GM12878 (cell line): ENCODE data around the gene RBMS1. TPM values are rescaled to one million over a fixed set of nuclear protein-coding genes. Genes with fewer than 3 reads are reported as not detected.

Source experiments
- ATAC-seq: fragments of 200-7000 bp; cut with Tn5 transposase; 3 replicates; pipeline ENCODE4 v1.9.1; 2020; ENCODE audit warnings: mild to moderate bottlenecking, moderate library complexity
- BruUV-seq: library from RNA; stranded (reverse); fragments of 400-500 nt; replicated peaks from 2 replicates; lab custom pipeline; 2021; lab: Mats Ljungman, UMichigan
- CTCF ChIA-PET: fragments of 300-600 bp; sonication (Branson Sonifier 250); formaldehyde crosslinking; extraction: SDS; loops from one replicate; lab custom pipeline; 2021; ENCODE audit warnings: inconsistent platforms; lab: Yijun Ruan, JAX
- POLR2A ChIA-PET: fragments of 350-600 bp; formaldehyde crosslinking; extraction: SDS; loops from one replicate; lab custom pipeline; 2021; ENCODE audit warnings: inconsistent platforms; lab: Charles Lee
- RAD21 ChIA-PET: fragments of 300-600 bp; sonication (Branson Sonifier 250); formaldehyde crosslinking; loops from one replicate; lab custom pipeline; 2023; ENCODE audit warnings: antibody characterized with exemption; ENCODE audit not compliant: unreplicated experiment; lab: Charles Lee
- SMC1A ChIA-PET: fragments of 300-600 bp; sonication (Branson Sonifier 250); formaldehyde crosslinking; loops from one replicate; lab custom pipeline; 2023; ENCODE audit not compliant: unreplicated experiment, uncharacterized antibody; lab: Charles Lee
- DNase-seq: peaks from one replicate; pipeline ENCODE4 v3.0.0-alpha.2; 2011; ENCODE audit warnings: low read depth, low spot score
- FAIRE-seq: peaks from 3 replicates; lab custom pipeline; 2011; peaks lifted over from hg19 to GRCh38; lab: Jason Lieb, UNC
- H2AFZ ChIP-seq: 2 replicates; pipeline ENCODE4 v1.6.0; 2011; ENCODE audit warnings: low read depth, low read length, control low read depth; ENCODE audit not compliant: control insufficient read depth
- H3K27ac ChIP-seq: 2 replicates; pipeline ENCODE4 v1.5.1; 2011; ENCODE audit warnings: control low read depth; ENCODE audit not compliant: control insufficient read depth, insufficient read depth
- H3K27me3 ChIP-seq, 2 experiments: replicated peaks in 1 of 2; 2 replicates each; pipeline versions ENCODE4 v1.6.0 to v1.6.1; 2011; ENCODE audit warnings: low read length in 1 of 2; ENCODE audit not compliant: control insufficient read depth in 2 of 2, insufficient read depth in 2 of 2
- H3K36me3 ChIP-seq, 2 experiments: 2 replicates each; pipeline ENCODE4 v1.5.1; 2011; ENCODE audit warnings: low read length in 1 of 2; ENCODE audit not compliant: control insufficient read depth in 2 of 2, insufficient read depth in 2 of 2
- H3K4me1 ChIP-seq: 2 replicates; pipeline ENCODE4 v1.6.1; 2011; ENCODE audit warnings: mild to moderate bottlenecking, low read length, moderate library complexity, mixed read lengths; ENCODE audit not compliant: control insufficient read depth, insufficient read depth
- H3K4me2 ChIP-seq: 2 replicates; pipeline ENCODE4 v1.6.0; 2011; ENCODE audit warnings: control low read depth; ENCODE audit not compliant: control insufficient read depth, insufficient read depth
- H3K4me3 ChIP-seq: fragments of 200-600 bp; sonication (generic); 2 replicates; pipeline ENCODE4 v1.5.1; 2016
- H3K79me2 ChIP-seq: 2 replicates; pipeline ENCODE4 v1.6.0; 2011; ENCODE audit warnings: low read length; ENCODE audit not compliant: control insufficient read depth, insufficient read depth
- H3K9ac ChIP-seq: 2 replicates; pipeline ENCODE4 v1.8.0; 2011; ENCODE audit warnings: low read length, control low read depth, mixed read lengths; ENCODE audit not compliant: control insufficient read depth, insufficient read depth
- H3K9me3 ChIP-seq: replicated peaks from 3 replicates; pipeline ENCODE4 v1.5.1; 2011; ENCODE audit warnings: mild to moderate bottlenecking, low read length; ENCODE audit not compliant: control insufficient read depth, insufficient read depth
- H4K20me1 ChIP-seq: 2 replicates; pipeline ENCODE4 v1.6.0; 2011; ENCODE audit not compliant: control insufficient read depth, insufficient read depth
- BCL11A ChIP-seq: IDR thresholded peaks from 2 replicates; pipeline ENCODE4 v1.6.1; 2011; ENCODE audit warnings: low read depth, low read length
- GABPA ChIP-seq: IDR thresholded peaks from 2 replicates; pipeline ENCODE4 v1.6.1; 2014; ENCODE audit warnings: antibody characterized with exemption, low read depth, mild to moderate bottlenecking, inconsistent platforms
- HCFC1 ChIP-seq: fragments of 150-350 bp; IDR thresholded peaks from 2 replicates; pipeline ENCODE4 v1.6.1; 2014; ENCODE audit warnings: low read length
- HDAC2 ChIP-seq: fragments of 200-600 bp; sonication (generic); IDR thresholded peaks from 2 replicates; pipeline ENCODE4 v1.6.1; 2017
- IRF4 ChIP-seq: IDR thresholded peaks from 2 replicates; pipeline ENCODE4 v1.6.1; 2011; ENCODE audit warnings: low read depth, low read length
- NFYB ChIP-seq: IDR thresholded peaks from 2 replicates; pipeline ENCODE4 v1.6.1; 2011; ENCODE audit warnings: low read depth, mild to moderate bottlenecking, low read length, improper control_type of control experiment, moderate library complexity; ENCODE audit not compliant: insufficient read depth
- POLR2AphosphoS5 ChIP-seq: IDR thresholded peaks from 2 replicates; pipeline ENCODE4 v1.6.1; 2011; ENCODE audit warnings: mild to moderate bottlenecking, low read length, inconsistent platforms
- POU2F2 ChIP-seq: IDR thresholded peaks from 3 replicates; pipeline ENCODE4 v1.6.1; 2011; ENCODE audit warnings: low read depth, mild to moderate bottlenecking, low read length, borderline replicate concordance
- RCOR1 ChIP-seq: conservative IDR thresholded peaks from 2 replicates; pipeline ENCODE4 v1.6.1; 2012; ENCODE audit warnings: low read depth, low read length, improper control_type of control experiment
- SMAD1 ChIP-seq: fragments of 450-650 bp; IDR thresholded peaks from 2 replicates; pipeline ENCODE4 v1.6.1; 2018; ENCODE audit warnings: mild to moderate bottlenecking, low read depth; ENCODE audit not compliant: partially characterized antibody
- SUPT20H ChIP-seq: IDR thresholded peaks from 2 replicates; pipeline ENCODE4 v1.6.1; 2011; ENCODE audit warnings: low read depth, mild to moderate bottlenecking, low read length, moderate library complexity, borderline replicate concordance; ENCODE audit not compliant: control insufficient read depth
- ZNF384 ChIP-seq: IDR thresholded peaks from 2 replicates; pipeline ENCODE4 v1.6.1; 2012; ENCODE audit warnings: low read depth, mild to moderate bottlenecking, low read length, improper control_type of control experiment, borderline replicate concordance
- WGBS: methylation state at CpG from one replicate; pipeline ENCODE4 v1.1.6; 2016; ENCODE audit warnings: low lambda C conversion rate; ENCODE audit not compliant: insufficient replicate concordance, insufficient coverage; ENCODE audit errors: missing lambda C conversion rate; 5-methylcytosine and 5-hydroxymethylcytosine counted together
- in situ Hi-C: fragments of 300-500 bp; cut with MboI; formaldehyde crosslinking; loops from 9 replicates; pipeline ENCODE4 v1.14.3; 2018; ENCODE audit warnings: mixed read lengths
- intact Hi-C: fragments of 100-400 bp; cut with micrococcal nuclease; formaldehyde crosslinking; loops from one replicate; pipeline ENCODE4 v1.14.2; 2022; ENCODE audit not compliant: unreplicated experiment
- polyA plus RNA-seq, 11 experiments: library from polyadenylated mRNA; depleted of rRNA in 4 of 11; unstranded in 6 of 11; stranded (reverse) in 5 of 11; fragments of >200 nt; fragmentation: Nextera tagmentation in 4 of 11; fragmentation: Illumina TruSeq in 1 of 11; extraction: Ambion mirVana in 4 of 11; extraction: Trizol in 1 of 11; gene quantifications; 1 replicate in 1 of 11; 2 replicates in 10 of 11; pipeline versions ENCODE4 v1.2.1 to v1.2.3, GENCODE V29; 2011 to 2016; ENCODE audit warnings: inconsistent platforms in 2 of 11, missing spikeins in 2 of 11, low read depth in 1 of 11
- total RNA-seq, 4 experiments: library from RNA; depleted of rRNA in 3 of 4; stranded (reverse); fragments of >200 nt in 3 of 4; fragmentation: Illumina TruSeq in 1 of 4; extraction: Trizol in 1 of 4; gene quantifications; 2 replicates each; pipeline versions ENCODE4 v1.2.1 to v1.2.3, GENCODE V29; 2013 to 2021

RBMS1 gene
- total and polyA plus RNA-seq, 10 of the 15 experiments (the other 5 are each of a cell fraction or from before 2014, with no cell fraction given), result 0.04 to 0.31 (median 0.17) TPM; not detected in 1

DNA sequence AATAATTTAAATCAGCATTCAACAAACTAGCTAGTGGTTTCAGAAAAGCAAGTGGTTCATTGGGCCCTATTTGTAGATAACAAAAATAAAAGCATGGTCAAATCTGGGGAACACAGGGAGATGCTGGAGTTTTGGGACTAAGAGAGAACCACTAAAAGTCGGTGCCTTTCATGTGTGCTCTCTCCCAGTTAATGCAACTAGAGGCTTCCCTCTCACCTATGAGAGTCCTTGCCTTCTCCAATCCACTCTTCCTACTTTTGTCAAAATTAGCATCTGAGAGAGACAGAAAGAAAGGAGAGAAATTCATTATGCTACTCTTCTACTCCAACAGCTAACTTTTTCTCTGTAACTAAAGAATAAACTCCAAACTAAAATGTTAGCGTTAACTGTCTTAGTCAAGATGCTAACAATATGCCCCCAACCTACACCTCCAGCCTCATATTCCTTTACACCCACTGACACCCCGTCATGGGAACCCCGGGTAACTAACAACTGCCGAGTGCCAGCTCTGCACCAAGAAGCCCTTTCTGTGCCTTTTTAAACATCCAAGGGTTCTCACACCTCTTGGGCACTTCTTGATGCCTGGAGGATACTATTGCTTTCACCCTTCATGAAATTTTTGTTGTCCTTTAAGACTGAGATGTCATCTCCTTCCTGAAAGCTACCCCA lies 133.4 kb downstream of the RBMS1 start (continued):
- no peak for TF ChIP-seq NFYB

DNA sequence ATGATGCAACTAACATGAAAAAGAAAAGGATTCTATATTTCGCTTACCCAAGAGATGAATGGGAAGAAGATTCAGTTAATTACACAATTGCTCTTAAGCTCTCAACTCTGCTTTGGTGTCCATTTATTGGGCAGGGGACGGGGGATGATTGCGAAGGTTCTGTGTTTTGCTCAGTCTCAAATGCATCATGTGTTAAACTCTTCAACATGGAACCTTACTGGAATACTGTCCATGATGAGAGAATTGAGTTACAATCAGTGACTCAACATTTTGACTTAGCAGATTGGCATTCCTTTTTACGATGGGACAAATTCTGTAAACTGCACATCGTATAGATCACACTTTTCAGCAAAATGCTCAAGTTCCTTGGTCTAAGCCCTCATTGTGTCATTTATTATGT lies 135.6 kb downstream of the RBMS1 start:
- Histone ChIP-seq H3K79me2 (no peaks in the 10 kb centered on the region), H2AFZ (no peak overlapping the region), H3K27me3 (no peaks in the 10 kb centered on the region; a peak in 1 of 4 replicates), H3K36me3 (no peaks in the 10 kb centered on the region), H3K9ac (no peak overlapping the region), H3K4me3 (no peak overlapping the region), H4K20me1 (no peaks in the 10 kb centered on the region), H3K9me3 (no peaks in the 10 kb centered on the region), H3K27ac (no peak overlapping the region), H3K4me1 (no peaks in the 10 kb centered on the region), H3K4me2 (no peak overlapping the region)
- TF ChIP-seq POU2F2 (no peak), SMAD1 (no peak), RCOR1 (no peak), SUPT20H (no peak)
- POLR2A ChIA-PET, result no interaction called here
- CTCF ChIA-PET, result no interaction called here
- BruUV-seq, result no TSS peak
- 53% methylated on average over 5 of the region's 5 CpGs for WGBS
- ATAC-seq, result no peak
- in situ Hi-C loops, result no loop called here
- DNase-seq, result no peak
- FAIRE-seq, result no peak
- intact Hi-C loops, result no loop called here
- SMC1A ChIA-PET, result no interaction called here
- RAD21 ChIA-PET, result no interaction called here

DNA sequence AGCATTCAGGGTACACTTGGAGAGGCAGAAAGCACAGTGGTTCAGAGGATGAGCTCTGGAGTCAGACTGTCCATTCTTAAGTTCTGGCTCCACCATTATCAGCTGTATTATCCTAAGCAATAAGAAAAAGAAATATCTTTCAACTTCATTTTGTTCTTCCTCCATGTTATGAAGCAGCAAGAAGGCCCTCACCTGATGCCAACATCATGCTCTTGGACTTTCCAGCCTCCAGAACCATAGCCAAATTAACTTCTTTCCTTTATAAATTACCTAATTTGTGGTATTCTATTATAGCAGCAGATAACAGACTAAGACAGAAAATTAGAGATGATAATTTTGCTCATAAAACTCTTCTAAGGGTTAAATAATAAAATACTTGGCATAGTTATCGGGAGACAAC lies 137.1 kb downstream of the RBMS1 start:
- Histone ChIP-seq H3K4me1 (no peaks in the 10 kb centered on the region), H3K9me3 (no peaks in the 10 kb centered on the region), H3K27me3 (no peaks in the 10 kb centered on the region; a peak in 1 of 4 replicates), H4K20me1 (no peaks in the 10 kb centered on the region), H3K9ac (no peak overlapping the region), H2AFZ (no peak overlapping the region), H3K79me2 (no peaks in the 10 kb centered on the region), H3K4me2 (no peak overlapping the region), H3K27ac (no peak overlapping the region), H3K36me3 (no peaks in the 10 kb centered on the region), H3K4me3 (no peak overlapping the region)
- FAIRE-seq, result no peak
- ChIA-PET SMC1A (no interaction called here), RAD21 (no interaction called here), POLR2A (no interaction called here), CTCF (interaction anchor here (0.6 kb wide), 1 partner anchor 31 kb away, joined by 3 read pairs; no protein-coding TSS in a partner anchor)
- intact Hi-C loops (no loop called here), in situ Hi-C loops (no loop called here)
- 0% methylated on average over 1 of the region's 1 CpG for WGBS
- ATAC-seq, result no peak
- BruUV-seq, result no TSS peak
- DNase-seq, result no peak
- TF ChIP-seq NFYB, result no peak
- TF ChIP-seq IRF4, result no peak
- no peak for TF ChIP-seq GABPA
- TF ChIP-seq HDAC2, result no peak
- TF ChIP-seq ZNF384, result no peak
- TF ChIP-seq BCL11A, result no peak
- TF ChIP-seq POLR2AphosphoS5, result no peak
- TF ChIP-seq HCFC1, result no peak
